CD14-positive monocyte (primary cell): Measurements from ENCODE around the gene CLDN34. TPM values are rescaled to one million over a fixed set of nuclear protein-coding genes. Genes with fewer than 3 reads are reported as not detected.

Experiments used
- DNase-seq, 3 donors: peaks; one replicate each; pipeline ENCODE4 v3.0.0-alpha.2; 2011 to 2022
- H2AFZ ChIP-seq: 2 replicates; pipeline ENCODE4 v1.6.0; 2012; ENCODE audit warnings: mild to moderate bottlenecking, low read depth, low read length, inconsistent platforms; ENCODE audit not compliant: insufficient read depth, poor library complexity, severe bottlenecking
- H3K27ac ChIP-seq, 2 donors: 1 replicate in 1 of 2; 2 replicates in 1 of 2; pipeline ENCODE4 v1.5.1; 2012 to 2013; ENCODE audit warnings: low read length in 2 of 2, control low read depth in 1 of 2, inconsistent platforms in 1 of 2, low read depth in 1 of 2, mild to moderate bottlenecking in 1 of 2
- H3K27me3 ChIP-seq, 2 donors: one replicate each; pipeline versions ENCODE4 v1.6.0 to v1.6.1; 2011 to 2013; ENCODE audit warnings: low read length in 2 of 2; ENCODE audit not compliant: control insufficient read depth in 2 of 2, insufficient read depth in 2 of 2
- H3K36me3 ChIP-seq, 2 donors: replicated peaks in 1 of 2; 1 replicate in 1 of 2; 2 replicates in 1 of 2; pipeline versions ENCODE4 v1.5.1 to v1.6.1; 2012 to 2013; ENCODE audit warnings: low read length in 2 of 2, control low read depth in 1 of 2, inconsistent platforms in 1 of 2, mild to moderate bottlenecking in 1 of 2; ENCODE audit not compliant: insufficient read depth in 2 of 2, control insufficient read depth in 1 of 2
- H3K4me1 ChIP-seq, 2 donors: 1 replicate in 1 of 2; 2 replicates in 1 of 2; pipeline versions ENCODE4 v1.5.1 to v1.6.1; 2012 to 2013; ENCODE audit warnings: low read length in 2 of 2, control low read depth in 1 of 2, inconsistent platforms in 1 of 2, mild to moderate bottlenecking in 1 of 2, moderate library complexity in 1 of 2; ENCODE audit not compliant: insufficient read depth in 2 of 2, control insufficient read depth in 1 of 2
- H3K4me2 ChIP-seq: replicated peaks from 2 replicates; pipeline ENCODE3; 2012; ENCODE audit warnings: low read length, moderate library complexity, mild to moderate bottlenecking; ENCODE audit not compliant: poor library complexity, severe bottlenecking; ENCODE audit errors: extremely low read depth
- H3K4me3 ChIP-seq, 3 experiments: fragments of 200-600 bp in 1 of 3; sonication (generic) in 1 of 3; replicated peaks in 1 of 3; 1 replicate in 2 of 3; 2 replicates in 1 of 3; pipeline ENCODE4 v1.5.1; 2011 to 2013; ENCODE audit warnings: low read length in 3 of 3, mild to moderate bottlenecking in 3 of 3, control low read depth in 2 of 3, low read depth in 2 of 3, inconsistent platforms in 1 of 3, moderate library complexity in 1 of 3
- H3K79me2 ChIP-seq: 2 replicates; pipeline ENCODE4 v1.6.0; 2012; ENCODE audit warnings: mild to moderate bottlenecking, control low read depth, inconsistent platforms, low read length, moderate library complexity; ENCODE audit not compliant: insufficient read depth
- H3K9ac ChIP-seq: 2 replicates; pipeline ENCODE4 v1.6.0; 2017; ENCODE audit warnings: low read length, mild to moderate bottlenecking; ENCODE audit not compliant: insufficient read depth, poor library complexity, severe bottlenecking
- H3K9me3 ChIP-seq, 2 donors: replicated peaks in 1 of 2; 1 replicate in 1 of 2; 2 replicates in 1 of 2; pipeline versions ENCODE4 v1.5.1 to v1.6.1; 2012 to 2013; ENCODE audit warnings: low read length in 2 of 2, control low read depth in 1 of 2; ENCODE audit not compliant: control insufficient read depth in 1 of 2, insufficient read depth in 1 of 2
- H4K20me1 ChIP-seq: 2 replicates; pipeline ENCODE4 v1.6.0; 2012; ENCODE audit warnings: mild to moderate bottlenecking, low read length, control low read depth, moderate library complexity; ENCODE audit not compliant: insufficient read depth
- H3K27ac Mint-ChIP-seq, 7 donors: one replicate each; pipeline ENCODE4 v1.8.0; 2020; ENCODE audit warnings: mild to moderate bottlenecking in 7 of 7, mixed read lengths in 7 of 7, moderate library complexity in 6 of 7, inconsistent platforms in 2 of 7
- H3K27me3 Mint-ChIP-seq, 3 donors: one replicate each; pipeline ENCODE4 v1.8.0; 2021 to 2022; ENCODE audit warnings: low read depth in 3 of 3, mild to moderate bottlenecking in 3 of 3, mixed read lengths in 3 of 3, moderate library complexity in 3 of 3, inconsistent platforms in 1 of 3
- H3K36me3 Mint-ChIP-seq, 2 donors: one replicate each; pipeline ENCODE4 v1.8.0; 2020; ENCODE audit warnings: mixed read lengths in 2 of 2, inconsistent platforms in 1 of 2, mild to moderate bottlenecking in 1 of 2
- H3K4me1 Mint-ChIP-seq: one replicate; pipeline ENCODE4 v1.8.0; 2020; ENCODE audit warnings: mild to moderate bottlenecking, mixed read lengths
- H3K4me3 Mint-ChIP-seq, 2 donors: one replicate each; pipeline ENCODE4 v1.8.0; 2020; ENCODE audit warnings: mild to moderate bottlenecking in 2 of 2, mixed read lengths in 2 of 2, moderate library complexity in 1 of 2
- H3K9me3 Mint-ChIP-seq, 7 donors: one replicate each; pipeline ENCODE4 v1.8.0; 2020 to 2022; ENCODE audit warnings: mixed read lengths in 7 of 7, mild to moderate bottlenecking in 6 of 7, moderate library complexity in 6 of 7, inconsistent platforms in 2 of 7
- CTCF ChIP-seq: fragments of 200-600 bp; IDR thresholded peaks from one replicate; pipeline ENCODE4 v1.8.0; 2022; ENCODE audit warnings: antibody characterized with exemption, mild to moderate bottlenecking
- WGBS: methylation state at CpG from one replicate; pipeline ENCODE4 v1.1.5; 2013; ENCODE audit warnings: missing lambda C conversion rate; ENCODE audit not compliant: insufficient coverage; 5-methylcytosine and 5-hydroxymethylcytosine counted together
- intact Hi-C, 2 donors: fragments of 100-400 bp; cut with micrococcal nuclease; formaldehyde crosslinking; loops; one replicate each; pipeline versions ENCODE4 v1.15.0 to v1.15.1; 2023
- polyA plus RNA-seq, 3 donors: library from polyadenylated mRNA; depleted of rRNA in 1 of 3; unstranded in 2 of 3; stranded (reverse) in 1 of 3; fragments of 300-500 nt in 2 of 3; fragments of >200 nt in 1 of 3; fragmentation: Illumina TruSeq in 2 of 3; gene quantifications; 1 replicate in 2 of 3; 2 replicates in 1 of 3; pipeline ENCODE4 v1.2.3, GENCODE V29; 2012 to 2021

Gene CLDN34
- polyA plus RNA-seq, 3 donors, result not detected

- Mint-ChIP-seq H3K4me1 (peaks cover 49% of the 10 kb centered on the region), H3K27me3 (peaks cover 0 to 42% (median 1%) of the 10 kb centered on the region in 3 donors), H3K27ac (peak overlapping the region in 2 of 7 donors; percentile 57 to 68), H3K4me3 (no peak overlapping the region), H3K9me3 (peaks cover 0 to 21% (median 10%) of the 10 kb centered on the region in 7 donors), H3K36me3 (peaks cover 0 to 2% of the 10 kb centered on the region in 2 donors)
- Histone ChIP-seq H3K4me2 (no peak overlapping the region), H2AFZ (no peak overlapping the region), H3K27ac (no peak overlapping the region), H3K9ac (no peak overlapping the region), H3K27me3 (peaks cover 0 to 9% of the 10 kb centered on the region in 2 donors), H3K9me3 (no peaks in the 10 kb centered on the region), H3K4me1 (peaks cover 43 to 54% of the 10 kb centered on the region in 2 donors), H3K79me2 (no peaks in the 10 kb centered on the region), H3K36me3 (no peaks in the 10 kb centered on the region), H3K4me3 (no peak overlapping the region), H4K20me1 (no peaks in the 10 kb centered on the region)
- no CpG with 5 or more reads among the region's 1 CpG for WGBS
- no peak for DNase-seq
- no peak for TF ChIP-seq CTCF
- intact Hi-C loops, result no loop called here
These were observed 42.6 kb downstream of the CLDN34 start for GRCh38 chrX:10009741-10010140.

- peak overlapping the region in 6 of 7 donors; percentile 42 to 87 (median 60) for H3K27ac Mint-ChIP-seq
- Histone ChIP-seq H3K4me3 (peak overlapping the region in 1 of 3 experiments; percentile 30), H2AFZ (no peak overlapping the region), H3K4me2 (peak overlapping the region; percentile 54), H3K4me1 (peaks cover 43 to 54% of the 10 kb centered on the region in 2 donors), H3K27me3 (peaks cover 0 to 9% of the 10 kb centered on the region in 2 donors), H4K20me1 (no peaks in the 10 kb centered on the region), H3K9ac (no peak overlapping the region), H3K79me2 (no peaks in the 10 kb centered on the region), H3K36me3 (no peaks in the 10 kb centered on the region), H3K9me3 (no peaks in the 10 kb centered on the region), H3K27ac (peak overlapping the region in 1 of 2 donors; percentile 2)
- peaks cover 49% of the 10 kb centered on the region for H3K4me1 Mint-ChIP-seq
- no peak for TF ChIP-seq CTCF
- peak in 2 of 3 donors; percentile 11 to 45 for DNase-seq
- H3K9me3 Mint-ChIP-seq, result peaks cover 0 to 21% (median 10%) of the 10 kb centered on the region in 7 donors
- no CpG with 5 or more reads among the region's 5 CpGs for WGBS
- intact Hi-C loops, result no loop called here
- peak overlapping the region; percentile 44 to 68 for H3K4me3 Mint-ChIP-seq
- peaks cover 0 to 42% (median 1%) of the 10 kb centered on the region in 3 donors for H3K27me3 Mint-ChIP-seq
- H3K36me3 Mint-ChIP-seq, result peaks cover 0 to 2% of the 10 kb centered on the region in 2 donors
These were observed 43.5 kb downstream of the CLDN34 start for GRCh38 chrX:10010686-10011085.
